Measurements from ENCODE around the gene PDGFRB. TPM values are rescaled to one million over a fixed set of nuclear protein-coding genes. Genes with fewer than 3 reads are reported as not detected.

The PDGFRB gene
- total RNA-seq, 1 donor from 2014 or later: 2.3 TPM

GRCh38 chr5:150082889-150083288 is 72.8 kb downstream of the PDGFRB start:
- H3K9me3 Mint-ChIP-seq (ENCODE audit: low read depth): no peaks in the 10 kb centered on the region
- DNase-seq (ENCODE audit: low spot score, unreplicated experiment): no peak
- H3K36me3 Mint-ChIP-seq (ENCODE audit: insufficient read depth): no peaks in the 10 kb centered on the region
- H3K27ac Mint-ChIP-seq: no peak overlapping the region
- peaks cover 37% of the 10 kb centered on the region for H3K27me3 Mint-ChIP-seq
- no peak overlapping the region for H3K4me3 Mint-ChIP-seq (ENCODE audit: low read depth)
- TF ChIP-seq CTCF (IDR thresholded peaks at IDR 0.05; ENCODE audit: unreplicated experiment): no peak
- peaks cover 5% of the 10 kb centered on the region for H3K4me1 Mint-ChIP-seq (ENCODE audit: low read depth)

- Mint-ChIP-seq H3K27ac (no peak overlapping the region), H3K36me3 (ENCODE audit: insufficient read depth) (no peaks in the 10 kb centered on the region), H3K4me1 (ENCODE audit: low read depth) (peaks cover 5% of the 10 kb centered on the region), H3K4me3 (ENCODE audit: low read depth) (no peak overlapping the region), H3K9me3 (ENCODE audit: low read depth) (no peaks in the 10 kb centered on the region), H3K27me3 (peaks cover 37% of the 10 kb centered on the region)
- no peak for TF ChIP-seq CTCF (IDR thresholded peaks at IDR 0.05; ENCODE audit: unreplicated experiment)
- no peak for DNase-seq (ENCODE audit: low spot score, unreplicated experiment)
Observed at GRCh38 chr5:150082374-150082773, 73.3 kb downstream of the PDGFRB start.

- no peak for DNase-seq (ENCODE audit: low spot score, unreplicated experiment)
- no peaks in the 10 kb centered on the region for H3K36me3 Mint-ChIP-seq (ENCODE audit: insufficient read depth)
- H3K27me3 Mint-ChIP-seq: peaks cover 34% of the 10 kb centered on the region
- H3K9me3 Mint-ChIP-seq (ENCODE audit: low read depth): no peaks in the 10 kb centered on the region
- no peak overlapping the region for H3K4me3 Mint-ChIP-seq (ENCODE audit: low read depth)
- TF ChIP-seq CTCF (IDR thresholded peaks at IDR 0.05; ENCODE audit: unreplicated experiment): no peak
- no peak overlapping the region for H3K27ac Mint-ChIP-seq
- peaks cover 5% of the 10 kb centered on the region for H3K4me1 Mint-ChIP-seq (ENCODE audit: low read depth)
Observed at GRCh38 chr5:150081541-150082283, 73.9 kb downstream of the PDGFRB start.

GRCh38 chr5:150080696-150081435 is 74.8 kb downstream of the PDGFRB start:
- DNase-seq (ENCODE audit: low spot score, unreplicated experiment): no peak
- Mint-ChIP-seq H3K9me3 (ENCODE audit: low read depth) (no peaks in the 10 kb centered on the region), H3K27ac (no peak overlapping the region), H3K27me3 (peaks cover 32% of the 10 kb centered on the region), H3K4me3 (ENCODE audit: low read depth) (no peak overlapping the region), H3K36me3 (ENCODE audit: insufficient read depth) (no peaks in the 10 kb centered on the region), H3K4me1 (ENCODE audit: low read depth) (peaks cover 5% of the 10 kb centered on the region)
- no peak for TF ChIP-seq CTCF (IDR thresholded peaks at IDR 0.05; ENCODE audit: unreplicated experiment)

- no peak overlapping the region for H3K4me3 Mint-ChIP-seq (ENCODE audit: low read depth)
Observed at GRCh38 chr5:150079909-150080461, 75.7 kb downstream of the PDGFRB start.

More at GRCh38 chr5:150079909-150080461, 75.7 kb downstream of the PDGFRB start:
- Mint-ChIP-seq H3K9me3 (ENCODE audit: low read depth) (no peaks in the 10 kb centered on the region), H3K36me3 (ENCODE audit: insufficient read depth) (no peaks in the 10 kb centered on the region), H3K4me1 (ENCODE audit: low read depth) (peaks cover 5% of the 10 kb centered on the region), H3K27me3 (peaks cover 28% of the 10 kb centered on the region), H3K27ac (no peak overlapping the region)
- no peak for DNase-seq (ENCODE audit: low spot score, unreplicated experiment)
- no peak for TF ChIP-seq CTCF (IDR thresholded peaks at IDR 0.05; ENCODE audit: unreplicated experiment)

All from progenitor cell of endocrine pancreas (in vitro differentiated cells).